Fibroblast of mammary gland (primary cell): ENCODE results near the gene MRPL37.
A peak's percentile ranks its signal among the peaks of the same experiment; 100 is the strongest.

ENCODE experiments used
- DNase-seq: peaks from one replicate; pipeline ENCODE4 v3.0.0-alpha.2; 2010; ENCODE audit warnings: low read depth
- H3K4me3 ChIP-seq: 2 replicates; pipeline ENCODE4 v1.5.1; 2011; ENCODE audit warnings: low read depth, mild to moderate bottlenecking, low read length, moderate library complexity; ENCODE audit not compliant: control insufficient read depth
- TF ChIP-seq, protein P1 (sequence below): conservative IDR thresholded peaks from 2 replicates; pipeline ENCODE4 v1.5.1; 2011; ENCODE audit warnings: low read depth, low read length, inconsistent platforms; ENCODE audit not compliant: control insufficient read depth, insufficient read depth

MRPL37 gene

DNA sequence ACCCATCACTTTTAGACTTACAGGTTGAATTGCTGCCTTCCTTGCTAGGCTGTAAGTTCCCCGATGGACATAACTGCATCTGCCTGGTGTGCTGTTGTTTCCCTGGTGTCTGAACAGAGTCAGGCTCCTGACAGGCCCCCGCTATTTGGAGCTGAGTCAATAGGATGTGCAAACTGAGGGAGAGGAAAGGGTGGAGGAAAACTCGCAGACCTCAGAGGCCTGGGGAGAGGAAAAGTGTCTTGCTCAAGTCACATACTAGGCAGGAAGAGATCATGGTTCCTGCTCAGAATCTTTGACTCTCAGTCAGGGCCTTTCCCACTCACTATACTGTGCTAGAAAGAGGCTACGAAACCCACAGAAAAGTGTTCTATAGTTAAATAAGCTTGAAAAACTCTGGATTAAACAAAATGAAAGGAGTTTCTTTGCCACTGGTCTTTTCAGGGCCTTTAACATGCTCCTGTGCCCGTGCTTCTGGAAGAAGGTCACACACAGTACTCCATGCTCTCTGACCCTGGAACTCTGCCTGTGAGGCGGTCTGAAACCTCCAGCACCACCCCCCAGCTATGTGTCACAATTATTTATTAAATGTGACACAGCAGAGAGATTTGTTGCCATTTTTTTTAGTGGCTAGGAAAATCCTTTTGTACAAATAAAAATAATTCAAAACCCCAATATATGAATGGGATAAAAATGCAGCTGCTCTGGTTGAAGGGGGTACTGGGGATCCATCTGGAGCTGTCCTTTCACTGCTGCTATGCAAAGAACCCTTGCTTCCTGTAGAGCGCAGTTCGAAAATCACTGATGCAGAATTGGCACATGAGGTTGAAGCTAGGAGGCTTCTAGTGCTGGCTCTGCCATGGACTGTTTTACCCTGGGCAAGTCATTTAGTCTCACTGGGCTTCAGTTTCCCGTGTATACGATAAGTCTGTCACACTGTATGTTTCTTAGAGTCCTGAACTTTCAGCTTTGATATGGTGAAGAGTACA, 27.1 kb upstream of the MRPL37 start:
- TF ChIP-seq, protein P1, sequence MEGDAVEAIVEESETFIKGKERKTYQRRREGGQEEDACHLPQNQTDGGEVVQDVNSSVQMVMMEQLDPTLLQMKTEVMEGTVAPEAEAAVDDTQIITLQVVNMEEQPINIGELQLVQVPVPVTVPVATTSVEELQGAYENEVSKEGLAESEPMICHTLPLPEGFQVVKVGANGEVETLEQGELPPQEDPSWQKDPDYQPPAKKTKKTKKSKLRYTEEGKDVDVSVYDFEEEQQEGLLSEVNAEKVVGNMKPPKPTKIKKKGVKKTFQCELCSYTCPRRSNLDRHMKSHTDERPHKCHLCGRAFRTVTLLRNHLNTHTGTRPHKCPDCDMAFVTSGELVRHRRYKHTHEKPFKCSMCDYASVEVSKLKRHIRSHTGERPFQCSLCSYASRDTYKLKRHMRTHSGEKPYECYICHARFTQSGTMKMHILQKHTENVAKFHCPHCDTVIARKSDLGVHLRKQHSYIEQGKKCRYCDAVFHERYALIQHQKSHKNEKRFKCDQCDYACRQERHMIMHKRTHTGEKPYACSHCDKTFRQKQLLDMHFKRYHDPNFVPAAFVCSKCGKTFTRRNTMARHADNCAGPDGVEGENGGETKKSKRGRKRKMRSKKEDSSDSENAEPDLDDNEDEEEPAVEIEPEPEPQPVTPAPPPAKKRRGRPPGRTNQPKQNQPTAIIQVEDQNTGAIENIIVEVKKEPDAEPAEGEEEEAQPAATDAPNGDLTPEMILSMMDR, result no peak
- peak; percentile 41 for DNase-seq
- H3K4me3 ChIP-seq, result no peak overlapping the region

DNA sequence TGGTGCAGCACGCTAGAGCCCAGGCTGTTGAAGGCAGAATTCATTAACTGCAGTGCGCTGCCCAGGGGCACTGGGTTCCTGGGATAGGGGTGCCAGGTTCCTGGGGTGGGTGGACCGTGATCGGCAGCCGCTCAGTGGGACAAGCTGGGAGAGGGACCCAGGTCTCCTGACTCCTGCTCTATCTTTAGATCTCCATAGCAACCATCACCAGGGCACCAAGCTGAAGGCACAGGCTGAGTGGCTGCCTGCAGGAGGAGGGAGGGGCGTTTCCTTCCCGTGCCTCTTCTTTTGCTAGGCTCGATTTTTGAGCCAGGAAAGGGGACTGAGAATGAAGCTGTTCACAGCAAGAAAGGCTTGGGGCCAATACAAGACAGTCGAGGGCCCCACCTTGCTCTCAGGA, 26.3 kb upstream of the MRPL37 start:
- DNase-seq, result no peak
- no peak overlapping the region for H3K4me3 ChIP-seq
- TF ChIP-seq, protein P1, result no peak

DNA sequence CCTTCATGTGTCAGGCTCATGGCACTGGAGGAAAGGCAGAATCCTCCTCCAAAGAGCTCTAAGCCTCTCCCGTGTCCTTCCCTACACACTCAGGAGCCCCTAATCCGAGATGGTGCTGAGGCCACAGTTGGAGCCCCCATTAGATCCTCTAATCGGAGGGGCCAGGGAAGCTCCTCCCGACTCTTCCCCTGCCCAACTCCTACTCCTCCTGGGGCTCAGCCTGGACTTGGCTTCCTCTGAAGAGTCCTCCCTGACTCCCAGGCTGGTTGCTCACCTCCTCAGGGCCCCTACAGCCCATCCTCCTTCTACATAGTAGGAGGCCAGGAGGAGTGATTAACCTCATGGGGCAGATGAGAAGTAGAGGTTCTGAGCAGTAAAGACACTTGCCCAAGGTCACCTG, 25.9 kb upstream of the MRPL37 start:
- DNase-seq, result no peak
- TF ChIP-seq, protein P1, result no peak
- no peak overlapping the region for H3K4me3 ChIP-seq

DNA sequence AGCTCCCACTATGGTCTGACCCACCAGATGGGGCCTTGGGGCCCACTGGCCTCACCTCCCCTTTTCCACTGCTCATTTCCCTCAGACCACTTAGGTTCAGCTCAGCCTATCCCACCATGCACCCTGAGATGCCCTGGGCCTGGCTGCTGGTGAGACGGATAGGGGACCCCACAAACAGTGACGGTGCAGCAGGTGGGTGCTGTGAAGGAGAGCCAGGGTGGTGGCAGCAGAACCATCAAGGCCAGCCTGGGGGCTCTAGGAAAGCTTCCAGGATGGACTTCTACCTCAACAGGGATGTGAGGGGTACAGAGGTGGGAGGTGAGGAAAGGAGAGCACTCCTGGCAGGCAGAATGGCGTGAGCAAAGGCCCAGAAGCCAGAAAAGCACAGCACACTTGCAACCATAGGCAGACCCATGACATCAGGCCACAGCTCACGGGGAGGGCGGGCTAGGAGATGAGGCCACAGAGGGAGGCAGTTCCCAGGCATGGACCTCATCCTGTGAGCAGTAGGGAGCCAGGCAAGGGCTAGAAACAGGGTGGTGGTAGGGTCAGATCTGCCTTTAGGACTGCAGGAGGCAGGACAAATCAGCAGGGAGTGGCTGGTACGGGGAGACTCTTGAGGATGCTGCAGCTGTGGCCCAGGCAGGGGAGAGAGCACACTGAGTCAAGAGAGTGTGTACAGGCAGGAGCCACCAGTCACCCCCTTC, 23.2 kb upstream of the MRPL37 start:
- TF ChIP-seq, protein P1, result no peak
- no peak overlapping the region for H3K4me3 ChIP-seq

DNA sequence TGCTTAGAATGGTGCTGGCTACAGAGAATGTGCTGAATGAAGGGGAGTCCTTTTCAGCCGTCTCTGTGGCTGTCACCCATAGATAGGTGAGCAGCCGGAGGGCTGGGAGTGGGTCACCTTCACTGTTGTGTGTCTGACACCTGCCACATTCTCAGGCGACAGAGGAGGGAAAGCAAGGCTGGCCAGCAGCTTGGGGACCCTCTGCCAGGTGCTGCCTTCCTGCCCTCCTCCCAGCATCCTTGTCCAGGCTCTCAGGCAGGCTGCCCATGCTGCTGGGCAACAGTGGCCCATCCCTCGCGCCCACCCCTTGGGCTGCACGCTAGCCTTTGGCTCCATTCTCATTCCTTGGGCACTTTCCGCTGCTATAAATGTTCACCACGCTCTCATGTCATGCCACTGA, 22.2 kb upstream of the MRPL37 start:
- no peak overlapping the region for H3K4me3 ChIP-seq
- DNase-seq, result no peak
- TF ChIP-seq, protein P1, result no peak

More for the DNA sequence above, 23.2 kb upstream of the MRPL37 start:
- DNase-seq, result no peak

DNA sequence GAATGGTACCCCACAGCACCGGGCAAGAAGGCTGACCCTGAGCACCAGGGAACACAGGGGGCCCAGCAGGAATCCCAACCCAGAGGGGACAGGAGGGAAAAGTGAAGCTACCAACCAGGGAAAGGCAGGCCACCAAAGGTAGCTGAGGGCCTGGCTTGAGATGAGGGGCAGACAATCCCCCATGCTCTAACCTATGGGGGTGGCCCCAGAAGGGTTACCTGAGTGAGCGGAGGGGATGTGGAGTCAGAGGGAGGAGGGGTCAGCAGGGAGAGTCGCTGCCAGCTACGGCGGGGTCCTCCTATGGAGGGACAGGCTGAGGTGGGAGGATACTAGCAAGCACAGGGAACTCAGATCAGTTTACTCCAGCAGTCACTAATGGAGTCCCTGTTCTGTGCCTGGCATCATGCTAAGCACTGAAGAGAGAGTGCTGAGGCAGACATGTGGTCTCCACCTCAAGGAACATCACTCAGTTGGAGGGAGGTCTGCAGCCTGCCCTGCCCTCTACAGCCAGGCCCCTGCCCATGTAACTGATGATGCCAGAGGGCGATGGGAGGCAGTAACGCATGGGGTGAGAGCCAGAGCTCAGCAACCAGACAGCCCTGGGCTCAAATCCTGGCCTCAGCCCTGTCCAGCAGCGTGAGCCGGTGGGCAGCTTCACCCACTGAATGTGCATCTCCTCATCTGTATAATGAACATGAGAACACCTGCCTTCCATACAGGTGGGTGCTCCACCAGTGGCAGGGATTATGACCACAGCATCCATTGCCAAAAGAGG, 21.5 kb upstream of the MRPL37 start:
- TF ChIP-seq, protein P1, result no peak
- H3K4me3 ChIP-seq, result no peak overlapping the region
- DNase-seq, result no peak
